H9 (cell line): ENCODE results near the gene RAB6A. TPM values are rescaled to one million over a fixed set of nuclear protein-coding genes. Genes with fewer than 3 reads are reported as not detected.
A peak's percentile ranks its signal among the peaks of the same experiment; 100 is the strongest.

Experiments
- DNase-seq: peaks from one replicate; pipeline ENCODE4 v3.0.0-alpha.2; 2017
- H2AFZ ChIP-seq: one replicate; pipeline ENCODE4 v1.6.1; 2013; ENCODE audit warnings: mild to moderate bottlenecking, low read length, control low read depth, moderate library complexity
- H2AK5ac ChIP-seq: 2 replicates; pipeline ENCODE4 v1.6.1; 2013; ENCODE audit warnings: low read length, control low read depth, mixed read lengths; ENCODE audit not compliant: insufficient read length
- H2BK120ac ChIP-seq: one replicate; pipeline ENCODE4 v1.6.1; 2013; ENCODE audit warnings: low read depth, mild to moderate bottlenecking, low read length, control low read depth, inconsistent platforms; ENCODE audit not compliant: poor library complexity, severe bottlenecking
- H2BK12ac ChIP-seq: 2 replicates; pipeline ENCODE4 v1.6.1; 2013; ENCODE audit warnings: low read length, control low read depth, mixed read lengths, low read depth; ENCODE audit not compliant: insufficient read length
- H2BK15ac ChIP-seq: 2 replicates; pipeline ENCODE4 v1.6.1; 2013; ENCODE audit warnings: low read depth, low read length, control low read depth
- H2BK20ac ChIP-seq: one replicate; pipeline ENCODE4 v1.6.1; 2013; ENCODE audit warnings: low read depth, mild to moderate bottlenecking, low read length, control low read depth, inconsistent platforms; ENCODE audit not compliant: poor library complexity, severe bottlenecking
- H2BK5ac ChIP-seq: 2 replicates; pipeline ENCODE4 v1.6.1; 2013; ENCODE audit warnings: low read length, control low read depth, mixed read lengths; ENCODE audit not compliant: insufficient read length
- H3K14ac ChIP-seq: 2 replicates; pipeline ENCODE4 v1.6.1; 2013; ENCODE audit warnings: low read length, control low read depth; ENCODE audit not compliant: insufficient read depth
- H3K18ac ChIP-seq: 2 replicates; pipeline ENCODE4 v1.6.1; 2013; ENCODE audit warnings: low read depth, mild to moderate bottlenecking, mixed read lengths, low read length, control low read depth; ENCODE audit not compliant: insufficient read length
- H3K23ac ChIP-seq: 2 replicates; pipeline ENCODE4 v1.6.1; 2013; ENCODE audit warnings: low read length, control low read depth, mixed read lengths, low read depth; ENCODE audit not compliant: insufficient read length
- H3K23me2 ChIP-seq: 2 replicates; pipeline ENCODE4 v1.6.1; 2013; ENCODE audit warnings: low read depth, mild to moderate bottlenecking, mixed read lengths, low read length, control low read depth; ENCODE audit not compliant: insufficient read length, poor library complexity, severe bottlenecking
- H3K27ac ChIP-seq: 2 replicates; pipeline ENCODE4 v1.5.1; 2013; ENCODE audit warnings: low read length, control low read depth, mixed read lengths, low read depth; ENCODE audit not compliant: insufficient read length
- H3K27me3 ChIP-seq: 2 replicates; pipeline ENCODE4 v1.6.1; 2013; ENCODE audit warnings: low read length, control low read depth, inconsistent platforms; ENCODE audit not compliant: insufficient read depth
- H3K4ac ChIP-seq: 2 replicates; pipeline ENCODE4 v1.6.1; 2013; ENCODE audit warnings: low read depth, mild to moderate bottlenecking, control low read depth, inconsistent platforms, low read length, moderate library complexity
- H3K4me1 ChIP-seq: 2 replicates; pipeline ENCODE4 v1.6.1; 2013; ENCODE audit warnings: low read length, control low read depth, inconsistent platforms; ENCODE audit not compliant: insufficient read depth
- H3K4me2 ChIP-seq: 2 replicates; pipeline ENCODE4 v1.6.1; 2013; ENCODE audit warnings: low read length, control low read depth, mixed read lengths; ENCODE audit not compliant: insufficient read length, insufficient read depth
- H3K56ac ChIP-seq: 2 replicates; pipeline ENCODE4 v1.6.1; 2013; ENCODE audit warnings: low read depth, mild to moderate bottlenecking, mixed read lengths, low read length, control low read depth; ENCODE audit not compliant: insufficient read length
- H3K79me1 ChIP-seq: 2 replicates; pipeline ENCODE4 v1.6.1; 2013; ENCODE audit warnings: low read depth, mild to moderate bottlenecking, moderate library complexity, low read length, control low read depth, inconsistent platforms; ENCODE audit not compliant: insufficient read depth, poor library complexity, severe bottlenecking
- H3K79me2 ChIP-seq: 2 replicates; pipeline ENCODE4 v1.6.1; 2013; ENCODE audit warnings: low read length, control low read depth, inconsistent platforms; ENCODE audit not compliant: insufficient read depth
- H3K9ac ChIP-seq: 2 replicates; pipeline ENCODE4 v1.6.1; 2013; ENCODE audit warnings: low read length, control low read depth, mixed read lengths; ENCODE audit not compliant: insufficient read length; ENCODE audit errors: extremely low read depth
- H3K9me3 ChIP-seq: one replicate; pipeline ENCODE4 v1.6.1; 2013; ENCODE audit warnings: low read depth, low read length, inconsistent platforms; ENCODE audit not compliant: control insufficient read depth
- H3T11ph ChIP-seq: one replicate; pipeline ENCODE4 v1.6.1; 2013; ENCODE audit warnings: mild to moderate bottlenecking, low read length, control low read depth, inconsistent platforms
- H4K20me1 ChIP-seq: one replicate; pipeline ENCODE4 v1.6.1; 2013; ENCODE audit not compliant: control insufficient read depth, insufficient read length, insufficient read depth
- H4K5ac ChIP-seq: 2 replicates; pipeline ENCODE4 v1.6.1; 2013; ENCODE audit warnings: low read depth, mild to moderate bottlenecking, mixed read lengths, low read length, control low read depth; ENCODE audit not compliant: insufficient read length
- H4K8ac ChIP-seq: replicated peaks from 2 replicates; pipeline ENCODE4 v1.6.1; 2013; ENCODE audit warnings: low read length, control low read depth, mixed read lengths, low read depth; ENCODE audit not compliant: insufficient read length
- H4K91ac ChIP-seq: 2 replicates; pipeline ENCODE4 v1.6.1; 2013; ENCODE audit warnings: low read depth, mild to moderate bottlenecking, moderate library complexity, mixed read lengths, low read length, control low read depth; ENCODE audit not compliant: insufficient read length
- H3K27ac Mint-ChIP-seq, 3 experiments: 2 replicates in 2 of 3; 3 replicates in 1 of 3; pipeline ENCODE4 v1.8.0; 2020 to 2021; ENCODE audit warnings: mixed read lengths in 3 of 3, mild to moderate bottlenecking in 1 of 3, moderate library complexity in 1 of 3
- H3K27me3 Mint-ChIP-seq: 2 replicates; pipeline ENCODE4 v1.8.0; 2021; ENCODE audit warnings: low read depth, mild to moderate bottlenecking, moderate library complexity, mixed read lengths
- H3K36me3 Mint-ChIP-seq, 3 experiments: 2 replicates in 2 of 3; 3 replicates in 1 of 3; pipeline ENCODE4 v1.8.0; 2020 to 2021; ENCODE audit warnings: low read depth in 3 of 3, mixed read lengths in 3 of 3; ENCODE audit not compliant: insufficient read depth in 1 of 3
- H3K4me1 Mint-ChIP-seq, 2 experiments: 2 replicates each; pipeline ENCODE4 v1.8.0; 2020; ENCODE audit warnings: mixed read lengths in 2 of 2
- H3K4me3 Mint-ChIP-seq, 2 experiments: 2 replicates in 1 of 2; 3 replicates in 1 of 2; pipeline ENCODE4 v1.8.0; 2020 to 2021; ENCODE audit warnings: mild to moderate bottlenecking in 2 of 2, mixed read lengths in 2 of 2, moderate library complexity in 1 of 2
- H3K9me3 Mint-ChIP-seq, 2 experiments: 2 replicates in 1 of 2; 3 replicates in 1 of 2; pipeline ENCODE4 v1.8.0; 2020; ENCODE audit warnings: mild to moderate bottlenecking in 2 of 2, mixed read lengths in 2 of 2, moderate library complexity in 1 of 2
- CTCF ChIP-seq: fragments of 200-600 bp; sonication (generic); conservative IDR thresholded peaks from 3 replicates; pipeline ENCODE4 v1.8.0; 2021; ENCODE audit warnings: antibody characterized with exemption, mild to moderate bottlenecking
- total RNA-seq: library from RNA; stranded (reverse); gene quantifications from 2 replicates; pipeline ENCODE4 v1.2.1, GENCODE V29; 2021

Gene RAB6A
- total RNA-seq, 1 experiment from 2014 or later, result 72.8 TPM

GRCh38 chr11:73755670-73756069, 5.2 kb downstream of the RAB6A start:
- Histone ChIP-seq H3K56ac (no peak overlapping the region), H4K8ac (no peak overlapping the region), H4K20me1 (no peaks in the 10 kb centered on the region), H4K5ac (no peak overlapping the region), H2BK12ac (no peak overlapping the region), H3K9me3 (no peaks in the 10 kb centered on the region), H3T11ph (no peak overlapping the region), H3K14ac (no peak overlapping the region), H2BK5ac (no peak overlapping the region), H4K91ac (no peak overlapping the region), H2AFZ (no peak overlapping the region), H2BK15ac (no peak overlapping the region), H3K4me2 (no peak overlapping the region), H3K4me1 (no peaks in the 10 kb centered on the region), H2BK20ac (no peak overlapping the region), H2AK5ac (no peak overlapping the region), H3K27me3 (no peaks in the 10 kb centered on the region), H3K18ac (no peak overlapping the region), H3K79me2 (peaks cover 36% of the 10 kb centered on the region; the same call in 1 of the 2 replicates), H3K9ac (no peak overlapping the region), H3K23me2 (peaks cover 4% of the 10 kb centered on the region), H3K27ac (no peak overlapping the region), H3K4ac (no peak overlapping the region), H3K79me1 (peaks cover 9% of the 10 kb centered on the region), H2BK120ac (no peak overlapping the region), H3K23ac (no peak overlapping the region)
- H3K4me3 Mint-ChIP-seq, result no peak overlapping the region
- no peaks in the 10 kb centered on the region; a peak in 1 of 5 replicates for H3K9me3 Mint-ChIP-seq
- peaks cover 24 to 30% of the 10 kb centered on the region in 2 experiments for H3K4me1 Mint-ChIP-seq
- H3K36me3 Mint-ChIP-seq, result peaks cover 0 to 13% (median 4%) of the 10 kb centered on the region in 3 experiments; a peak in 4 of 7 replicates
- TF ChIP-seq CTCF, result no peak
- DNase-seq, result no peak
- H3K27me3 Mint-ChIP-seq, result no peaks in the 10 kb centered on the region
- H3K27ac Mint-ChIP-seq, result peak overlapping the region in 1 of 3 experiments; percentile 55; a peak in 1 of 7 replicates
